ENCODE data around the gene DKK2.

DNA sequence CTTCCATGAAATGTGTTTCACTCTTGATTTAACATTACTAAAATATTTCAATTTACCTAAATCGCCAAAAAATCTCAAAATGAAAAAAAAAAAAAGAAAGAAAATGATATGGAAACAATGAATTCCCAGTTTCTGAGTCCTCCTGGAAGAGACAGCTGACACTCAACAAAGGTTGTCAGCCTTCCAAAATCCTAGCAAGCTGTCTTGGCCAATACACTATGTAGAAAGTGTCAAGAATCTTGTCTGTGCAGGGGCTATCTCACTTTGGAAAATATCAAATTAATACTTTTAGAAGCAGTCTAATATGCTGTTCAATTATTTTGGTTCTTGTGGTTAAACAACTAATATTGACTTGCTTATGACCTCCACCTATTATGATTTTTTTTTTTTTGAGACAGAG lies 8.7 kb downstream of the DKK2 start:
- TF ChIP-seq EZH2 (IDR thresholded peaks at IDR 0.05), result no peak
- TF ChIP-seq POLR2AphosphoS5 (IDR thresholded peaks at IDR 0.05; ENCODE audit: borderline replicate concordance, low read depth, low read length), result no peak

All from SK-N-MC (cell line).